Measurements from ENCODE around the gene ERP44. TPM values are rescaled to one million over a fixed set of nuclear protein-coding genes. Genes with fewer than 3 reads are reported as not detected.

ERP44 gene
- total RNA-seq, 1 experiment from 2014 or later, result 19.5 TPM

DNA sequence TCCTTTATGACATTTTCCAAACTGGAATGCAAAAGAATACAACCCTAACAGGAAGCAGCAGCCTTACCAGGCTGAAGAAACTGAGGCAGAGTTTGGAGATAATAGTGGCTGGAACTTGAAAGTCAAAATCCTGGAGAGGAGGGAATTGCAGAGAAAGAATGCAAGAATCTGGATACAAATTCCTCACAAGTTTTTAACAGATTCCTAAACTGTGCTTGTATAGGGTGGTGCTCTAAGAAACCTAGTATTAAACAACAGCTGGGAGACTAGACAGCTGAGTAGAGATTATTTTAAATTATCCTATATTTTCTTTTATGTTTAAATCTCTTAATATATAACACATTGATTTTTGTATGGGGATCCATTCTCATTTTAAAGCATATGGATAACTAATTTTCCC, 31.0 kb upstream of the ERP44 start:
- H3K9me2 ChIP-seq (ENCODE audit: insufficient read depth), result no peaks in the 10 kb centered on the region; the same call in 1 of the 2 replicates
- no peak overlapping the region for H3K4me2 ChIP-seq
- no peak for TF ChIP-seq EZH2 (IDR thresholded peaks at IDR 0.05; ENCODE audit: low read depth)
- TF ChIP-seq, protein P1, sequence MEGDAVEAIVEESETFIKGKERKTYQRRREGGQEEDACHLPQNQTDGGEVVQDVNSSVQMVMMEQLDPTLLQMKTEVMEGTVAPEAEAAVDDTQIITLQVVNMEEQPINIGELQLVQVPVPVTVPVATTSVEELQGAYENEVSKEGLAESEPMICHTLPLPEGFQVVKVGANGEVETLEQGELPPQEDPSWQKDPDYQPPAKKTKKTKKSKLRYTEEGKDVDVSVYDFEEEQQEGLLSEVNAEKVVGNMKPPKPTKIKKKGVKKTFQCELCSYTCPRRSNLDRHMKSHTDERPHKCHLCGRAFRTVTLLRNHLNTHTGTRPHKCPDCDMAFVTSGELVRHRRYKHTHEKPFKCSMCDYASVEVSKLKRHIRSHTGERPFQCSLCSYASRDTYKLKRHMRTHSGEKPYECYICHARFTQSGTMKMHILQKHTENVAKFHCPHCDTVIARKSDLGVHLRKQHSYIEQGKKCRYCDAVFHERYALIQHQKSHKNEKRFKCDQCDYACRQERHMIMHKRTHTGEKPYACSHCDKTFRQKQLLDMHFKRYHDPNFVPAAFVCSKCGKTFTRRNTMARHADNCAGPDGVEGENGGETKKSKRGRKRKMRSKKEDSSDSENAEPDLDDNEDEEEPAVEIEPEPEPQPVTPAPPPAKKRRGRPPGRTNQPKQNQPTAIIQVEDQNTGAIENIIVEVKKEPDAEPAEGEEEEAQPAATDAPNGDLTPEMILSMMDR (conservative IDR thresholded peaks at IDR 0.05), result no peak
- no peak for DNase-seq
- 0 out of 2 replicates have a peak, but pooled peaks cover 2% of the 10 kb centered on the region for H4K20me1 ChIP-seq (ENCODE audit: insufficient read depth)
- intact Hi-C loops (cut with micrococcal nuclease; ENCODE audit: unreplicated experiment), result no loop called here
- no peaks in the 10 kb centered on the region for H3K27me3 ChIP-seq (ENCODE audit: insufficient read depth, low read depth)
- H3K36me3 ChIP-seq (ENCODE audit: low read depth), result no peaks in the 10 kb centered on the region
- H3K4me1 ChIP-seq (replicated peaks; ENCODE audit: insufficient read depth), result no peaks in the 10 kb centered on the region
- H3K4me3 ChIP-seq, result no peak overlapping the region
- no peaks in the 10 kb centered on the region for H3K79me2 ChIP-seq (ENCODE audit: low read depth)
- CTCF ChIA-PET, result no interaction called here
- H3K27ac ChIP-seq, result no peak overlapping the region
- no peaks in the 10 kb centered on the region for H3K9me3 ChIP-seq (ENCODE audit: insufficient read depth, low read depth)
- H2AFZ ChIP-seq, result no peak overlapping the region
- H3F3A ChIP-seq (ENCODE audit: insufficient read depth, low read depth), result no peaks in the 10 kb centered on the region
- POLR2A ChIA-PET (ENCODE audit: unreplicated experiment), result no interaction called here
- no TSS peak for BruUV-seq (replicated peaks)

GRCh38 chr9:100126423-100126822, 27.6 kb upstream of the ERP44 start:
- intact Hi-C loops (cut with micrococcal nuclease; ENCODE audit: unreplicated experiment), result no loop called here
- Histone ChIP-seq H3K4me1 (replicated peaks; ENCODE audit: insufficient read depth) (no peaks in the 10 kb centered on the region), H2AFZ (no peak overlapping the region), H3K79me2 (ENCODE audit: low read depth) (no peaks in the 10 kb centered on the region), H3K9me3 (ENCODE audit: insufficient read depth, low read depth) (no peaks in the 10 kb centered on the region), H3F3A (ENCODE audit: insufficient read depth, low read depth) (no peaks in the 10 kb centered on the region), H3K27me3 (ENCODE audit: insufficient read depth, low read depth) (no peaks in the 10 kb centered on the region), H3K36me3 (ENCODE audit: low read depth) (no peaks in the 10 kb centered on the region), H3K4me2 (no peak overlapping the region), H3K27ac (no peak overlapping the region), H4K20me1 (ENCODE audit: insufficient read depth) (0 out of 2 replicates have a peak, but pooled peaks cover 2% of the 10 kb centered on the region), H3K9me2 (ENCODE audit: insufficient read depth) (no peaks in the 10 kb centered on the region; the same call in 1 of the 2 replicates), H3K4me3 (no peak overlapping the region)
- CTCF ChIA-PET, result no interaction called here
- POLR2A ChIA-PET (ENCODE audit: unreplicated experiment), result interaction anchor here (0.6 kb wide), 1 partner anchor 638 kb away, joined by 4 read pairs; no protein-coding TSS in a partner anchor
- no peak for TF ChIP-seq EZH2 (IDR thresholded peaks at IDR 0.05; ENCODE audit: low read depth)
- TF ChIP-seq, protein P1 (conservative IDR thresholded peaks at IDR 0.05), result no peak
- no TSS peak for BruUV-seq (replicated peaks)
- no peak for DNase-seq

GRCh38 chr9:100125910-100126309, 27.1 kb upstream of the ERP44 start:
- no peaks in the 10 kb centered on the region for H3K9me3 ChIP-seq (ENCODE audit: insufficient read depth, low read depth)
- H2AFZ ChIP-seq, result no peak overlapping the region
- no TSS peak for BruUV-seq (replicated peaks)
- no peak overlapping the region for H3K4me3 ChIP-seq
- no peaks in the 10 kb centered on the region for H3K36me3 ChIP-seq (ENCODE audit: low read depth)
- H4K20me1 ChIP-seq (ENCODE audit: insufficient read depth), result 0 out of 2 replicates have a peak, but pooled peaks cover 2% of the 10 kb centered on the region
- intact Hi-C loops (cut with micrococcal nuclease; ENCODE audit: unreplicated experiment), result no loop called here
- H3K27me3 ChIP-seq (ENCODE audit: insufficient read depth, low read depth), result no peaks in the 10 kb centered on the region
- no peak overlapping the region for H3K27ac ChIP-seq
- no peaks in the 10 kb centered on the region; the same call in 1 of the 2 replicates for H3K9me2 ChIP-seq (ENCODE audit: insufficient read depth)
- H3K4me1 ChIP-seq (replicated peaks; ENCODE audit: insufficient read depth), result no peaks in the 10 kb centered on the region
- ChIA-PET CTCF (no interaction called here), POLR2A (ENCODE audit: unreplicated experiment) (no interaction called here)
- DNase-seq, result no peak
- no peaks in the 10 kb centered on the region for H3F3A ChIP-seq (ENCODE audit: insufficient read depth, low read depth)
- no peak overlapping the region for H3K4me2 ChIP-seq
- H3K79me2 ChIP-seq (ENCODE audit: low read depth), result 0 out of 2 replicates have a peak, but pooled peaks cover 2% of the 10 kb centered on the region
- TF ChIP-seq EZH2 (IDR thresholded peaks at IDR 0.05; ENCODE audit: low read depth), result no peak
- TF ChIP-seq, protein P1 (conservative IDR thresholded peaks at IDR 0.05), result no peak

Data from PC-9 (cell line).